Parathyroid adenoma (tissue), 2 donors: ENCODE results near the gene RBM4.
A peak's percentile ranks its signal among the peaks of the same experiment; 100 is the strongest.

Experiments used
- H2AFZ ChIP-seq: fragments of 300-600 bp; sonication (generic); one replicate; pipeline ENCODE4 v1.7.0; 2017; ENCODE audit warnings: antibody characterized with exemption, mild to moderate bottlenecking
- H3K27ac ChIP-seq: fragments of 300-600 bp; sonication (generic); one replicate; pipeline ENCODE4 v1.7.0; 2017
- H3K27me3 ChIP-seq: fragments of 300-600 bp; sonication (generic); one replicate; pipeline ENCODE4 v1.7.0; 2017; ENCODE audit warnings: low read length; ENCODE audit not compliant: control insufficient read depth, insufficient read depth
- H3K36me3 ChIP-seq: fragments of 300-600 bp; sonication (generic); one replicate; pipeline ENCODE4 v1.7.0; 2017; ENCODE audit warnings: low read length; ENCODE audit not compliant: control insufficient read depth, insufficient read depth
- H3K4me1 ChIP-seq: fragments of 300-600 bp; sonication (generic); one replicate; pipeline ENCODE4 v1.7.0; 2017; ENCODE audit warnings: control low read depth
- H3K4me2 ChIP-seq: fragments of 300-600 bp; sonication (generic); one replicate; pipeline ENCODE4 v1.7.0; 2017; ENCODE audit warnings: low read length
- H3K4me3 ChIP-seq: fragments of 300-600 bp; sonication (generic); one replicate; pipeline ENCODE4 v1.7.0; 2017; ENCODE audit warnings: low read depth, low read length
- H3K79me2 ChIP-seq: fragments of 300-600 bp; sonication (generic); one replicate; pipeline ENCODE4 v1.7.0; 2017; ENCODE audit warnings: control low read depth
- H3K9ac ChIP-seq: fragments of 300-600 bp; sonication (generic); one replicate; pipeline ENCODE4 v1.7.0; 2017; ENCODE audit warnings: mild to moderate bottlenecking
- H3K9me3 ChIP-seq: fragments of 300-600 bp; sonication (generic); one replicate; pipeline ENCODE4 v1.7.0; 2017; ENCODE audit warnings: low read length; ENCODE audit not compliant: control insufficient read depth
- CTCF ChIP-seq: fragments of 300-600 bp; sonication (generic); IDR thresholded peaks from one replicate; pipeline ENCODE4 v1.7.0; 2017; ENCODE audit warnings: antibody characterized with exemption, mild to moderate bottlenecking
- donor health status: primary hyperparathyroidism.

The RBM4 gene

GRCh38 chr11:66592457-66593302, 45.8 kb upstream of the RBM4 start, which contains the start of the genes CCDC87 and CCS:
Gene CCDC87, minus strand, starts transcription at chr11:66593063. Its CDS starts 48 bp downstream, at chr11:66593015.
Gene CCS, plus strand, starts transcription at chr11:66593185. Its CDS starts 77 bp downstream, at chr11:66593262.
- Histone ChIP-seq H3K4me1 (peaks cover 6% of the 10 kb centered on the region), H3K4me2 (peak within 1 kb of the TSS; percentile 93), H3K4me3 (peak within 1 kb of the TSS; percentile 91), H3K36me3 (no peaks in the 10 kb centered on the region), H2AFZ (peak within 1 kb of the TSS; percentile 95), H3K27ac (peak within 1 kb of the TSS; percentile 65), H3K9ac (peak within 1 kb of the TSS; percentile 37), H3K9me3 (no peaks in the 10 kb centered on the region), H3K79me2 (peaks cover 8% of the 10 kb centered on the region), H3K27me3 (no peaks in the 10 kb centered on the region)
- TF ChIP-seq CTCF = peak; percentile 43

- H3K4me1 ChIP-seq = peaks cover 6% of the 10 kb centered on the region
- H3K9ac ChIP-seq = peak overlapping the region; percentile 37
- peak overlapping the region; percentile 95 for H2AFZ ChIP-seq
- H3K27ac ChIP-seq = peak overlapping the region; percentile 65
- peaks cover 8% of the 10 kb centered on the region for H3K79me2 ChIP-seq
- H3K4me3 ChIP-seq = peak overlapping the region; percentile 91
- no peaks in the 10 kb centered on the region for H3K9me3 ChIP-seq
- H3K27me3 ChIP-seq = no peaks in the 10 kb centered on the region
- TF ChIP-seq CTCF = no peak
- H3K4me2 ChIP-seq = peak overlapping the region; percentile 93
- H3K36me3 ChIP-seq = no peaks in the 10 kb centered on the region
These were observed 45.2 kb upstream of the RBM4 start for GRCh38 chr11:66593303-66593635.

DNA sequence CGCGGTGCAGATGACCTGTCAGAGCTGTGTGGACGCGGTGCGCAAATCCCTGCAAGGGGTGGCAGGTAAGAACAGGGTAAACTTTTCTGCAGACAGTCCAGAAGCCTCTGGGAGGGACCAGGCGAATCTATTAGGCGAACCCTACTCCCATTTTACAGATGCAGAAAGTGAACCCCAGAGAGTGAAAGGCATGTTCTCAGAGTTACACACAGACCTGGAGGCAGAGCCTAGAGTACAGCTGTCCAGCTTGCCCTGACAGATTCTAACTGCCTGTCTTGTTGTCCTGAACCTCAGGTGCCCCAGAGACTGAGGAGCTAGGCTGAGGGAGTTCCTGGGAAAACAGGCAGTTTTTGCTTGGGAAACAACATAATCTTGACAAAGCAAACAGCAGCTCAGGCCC, 44.9 kb upstream of the RBM4 start:
- no peak overlapping the region for H3K9ac ChIP-seq
- H3K4me2 ChIP-seq = peak overlapping the region; percentile 93
- peaks cover 8% of the 10 kb centered on the region for H3K79me2 ChIP-seq
- TF ChIP-seq CTCF = no peak
- H3K27me3 ChIP-seq = no peaks in the 10 kb centered on the region
- no peaks in the 10 kb centered on the region for H3K36me3 ChIP-seq
- H3K4me3 ChIP-seq = peak overlapping the region; percentile 91
- H2AFZ ChIP-seq = peak overlapping the region; percentile 95
- H3K27ac ChIP-seq = no peak overlapping the region
- H3K4me1 ChIP-seq = peaks cover 6% of the 10 kb centered on the region
- H3K9me3 ChIP-seq = no peaks in the 10 kb centered on the region

- H3K9ac ChIP-seq = no peak overlapping the region
- no peak overlapping the region for H3K27ac ChIP-seq
- H3K36me3 ChIP-seq = no peaks in the 10 kb centered on the region
- no peak for TF ChIP-seq CTCF
- peaks cover 6% of the 10 kb centered on the region for H3K4me1 ChIP-seq
- peaks cover 8% of the 10 kb centered on the region for H3K79me2 ChIP-seq
- no peaks in the 10 kb centered on the region for H3K27me3 ChIP-seq
- no peak overlapping the region for H3K4me3 ChIP-seq
- H3K4me2 ChIP-seq = no peak overlapping the region
- no peak overlapping the region for H2AFZ ChIP-seq
- no peaks in the 10 kb centered on the region for H3K9me3 ChIP-seq
These were observed 43.1 kb upstream of the RBM4 start for GRCh38 chr11:66595245-66595904.
